ENCODE measurements around the gene UIMC1. TPM values are rescaled to one million over a fixed set of nuclear protein-coding genes. Genes with fewer than 3 reads are reported as not detected.

Gene UIMC1
- total RNA-seq, 1 experiment from 2014 or later, result 41.2 TPM

DNA sequence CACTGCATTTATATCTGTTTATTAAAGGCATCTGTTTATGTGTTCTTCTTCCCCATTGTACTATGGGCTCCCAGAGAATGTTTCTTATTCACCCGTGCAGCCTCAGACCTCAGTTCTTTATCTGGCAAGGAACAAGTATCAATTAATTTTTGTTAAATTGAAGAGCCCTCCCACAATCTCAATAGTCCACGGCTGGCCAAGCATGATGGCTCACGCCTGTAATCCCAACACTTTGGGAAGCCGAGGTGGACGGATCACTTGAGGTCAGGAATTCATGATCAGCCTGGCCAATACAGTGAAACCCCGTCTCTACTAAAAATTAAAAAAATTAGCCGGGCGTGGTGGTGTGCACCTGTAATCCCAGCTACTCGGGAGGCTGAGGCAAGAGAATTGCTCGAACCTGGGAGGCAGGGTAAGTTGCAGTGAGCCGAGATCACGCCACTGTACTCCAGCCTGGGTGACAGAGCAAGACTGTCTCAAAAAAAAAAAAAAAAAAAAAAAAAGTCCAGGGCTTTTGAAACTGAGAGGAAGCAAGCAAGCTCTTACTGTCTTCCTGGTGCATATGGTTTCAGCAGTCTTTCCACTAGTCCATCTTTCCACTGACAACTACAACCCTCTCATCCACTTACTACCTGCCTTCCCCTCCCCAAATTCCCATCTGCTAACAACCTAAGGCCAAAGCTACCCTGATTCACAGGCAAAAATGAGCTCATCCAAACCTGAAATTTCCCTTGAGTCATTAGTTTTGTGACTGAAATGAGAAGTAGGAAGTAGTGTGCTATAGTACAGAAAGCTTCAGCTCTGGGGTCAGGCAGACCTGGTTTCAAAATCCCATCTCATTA, 105.1 kb downstream of the UIMC1 start:
- peaks cover 45% of the 10 kb centered on the region for H3K36me3 ChIP-seq
- no peak overlapping the region for H3K27ac ChIP-seq
- H3K4me1 ChIP-seq (replicated peaks), result no peaks in the 10 kb centered on the region
- H3K27me3 ChIP-seq (replicated peaks), result no peaks in the 10 kb centered on the region; the same call in 1 of the 2 replicates
- no peaks in the 10 kb centered on the region for H3K9me3 ChIP-seq (replicated peaks)
- no peak overlapping the region for H3K4me3 ChIP-seq
- DNase-seq (ENCODE audit: low read depth in 1 of 2, low spot score in 2 of 2), result peak in 1 of 2 experiments; percentile 36

DNA sequence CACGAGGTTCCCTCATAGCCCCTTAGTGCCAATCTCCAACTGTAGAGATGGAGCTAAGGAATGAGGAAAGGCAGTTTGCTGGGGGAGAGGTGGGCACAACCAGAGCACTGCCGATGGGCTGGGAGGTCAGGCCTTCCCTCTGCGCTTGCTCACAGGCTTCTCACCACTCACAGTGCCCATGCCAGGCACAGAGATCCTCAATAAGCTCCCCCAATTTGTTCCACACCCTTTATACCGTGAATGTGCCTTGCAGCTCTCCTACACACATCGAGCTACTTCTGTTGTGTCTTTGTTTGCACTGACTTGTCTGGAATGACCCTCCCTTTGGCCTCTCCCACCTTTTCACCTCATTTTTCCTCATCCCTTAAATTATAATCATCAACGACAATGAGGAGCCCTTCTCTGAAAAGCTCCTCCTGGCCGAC, 105.8 kb downstream of the UIMC1 start:
- Histone ChIP-seq H3K27ac (no peak overlapping the region), H3K4me3 (no peak overlapping the region), H3K27me3 (replicated peaks) (no peaks in the 10 kb centered on the region; the same call in 1 of the 2 replicates), H3K9me3 (replicated peaks) (no peaks in the 10 kb centered on the region), H3K36me3 (peaks cover 39% of the 10 kb centered on the region), H3K4me1 (replicated peaks) (no peaks in the 10 kb centered on the region)
- no peak for DNase-seq (ENCODE audit: low read depth in 1 of 2, low spot score in 2 of 2)

DNA sequence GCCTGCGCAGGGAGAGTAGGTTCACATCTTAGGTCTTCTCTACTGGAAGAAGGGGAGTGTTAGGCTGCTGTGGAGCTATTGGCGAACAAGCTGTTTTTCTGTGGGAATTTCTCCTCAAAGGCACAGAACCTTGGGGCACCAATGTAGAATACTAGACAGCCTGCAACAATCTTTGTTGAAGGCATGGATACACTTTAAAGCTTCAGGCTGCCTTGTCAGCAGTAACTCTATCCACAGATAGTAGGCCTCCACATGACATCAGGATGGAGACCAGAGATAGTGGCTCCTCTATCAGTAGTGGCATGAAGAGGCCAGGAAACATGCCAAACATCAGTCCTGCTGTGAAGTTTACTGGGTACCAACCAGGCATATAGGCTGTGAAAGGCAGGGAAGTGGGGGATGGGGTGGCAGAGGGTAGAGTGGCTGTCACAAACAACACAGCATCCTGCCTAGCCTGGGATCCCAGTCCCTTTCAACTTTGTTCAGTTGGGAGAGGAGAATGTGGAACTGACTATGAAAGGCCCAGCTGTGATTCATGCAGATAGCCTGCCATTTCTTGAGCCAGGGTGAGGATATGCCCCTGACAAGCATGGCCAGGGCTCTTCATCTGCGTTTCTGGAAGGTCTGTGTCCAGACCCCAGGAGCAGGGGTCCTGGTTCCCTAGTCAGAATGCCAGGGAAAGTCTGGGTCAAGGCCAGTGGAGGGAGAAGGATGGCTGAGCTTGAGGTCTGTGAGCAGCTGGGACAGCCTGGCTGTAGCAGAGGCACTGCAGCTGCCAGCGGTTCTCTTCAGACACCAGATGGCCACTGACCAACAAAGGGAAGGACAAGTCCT, 106.4 kb downstream of the UIMC1 start:
- H3K9me3 ChIP-seq (replicated peaks), result no peaks in the 10 kb centered on the region
- peaks cover 32% of the 10 kb centered on the region for H3K36me3 ChIP-seq
- no peaks in the 10 kb centered on the region; the same call in 1 of the 2 replicates for H3K27me3 ChIP-seq (replicated peaks)
- H3K27ac ChIP-seq, result no peak overlapping the region
- H3K4me1 ChIP-seq (replicated peaks), result no peaks in the 10 kb centered on the region
- no peak overlapping the region for H3K4me3 ChIP-seq
- DNase-seq (ENCODE audit: low read depth in 1 of 2, low spot score in 2 of 2), result peak in 1 of 2 experiments; percentile 44

DNA sequence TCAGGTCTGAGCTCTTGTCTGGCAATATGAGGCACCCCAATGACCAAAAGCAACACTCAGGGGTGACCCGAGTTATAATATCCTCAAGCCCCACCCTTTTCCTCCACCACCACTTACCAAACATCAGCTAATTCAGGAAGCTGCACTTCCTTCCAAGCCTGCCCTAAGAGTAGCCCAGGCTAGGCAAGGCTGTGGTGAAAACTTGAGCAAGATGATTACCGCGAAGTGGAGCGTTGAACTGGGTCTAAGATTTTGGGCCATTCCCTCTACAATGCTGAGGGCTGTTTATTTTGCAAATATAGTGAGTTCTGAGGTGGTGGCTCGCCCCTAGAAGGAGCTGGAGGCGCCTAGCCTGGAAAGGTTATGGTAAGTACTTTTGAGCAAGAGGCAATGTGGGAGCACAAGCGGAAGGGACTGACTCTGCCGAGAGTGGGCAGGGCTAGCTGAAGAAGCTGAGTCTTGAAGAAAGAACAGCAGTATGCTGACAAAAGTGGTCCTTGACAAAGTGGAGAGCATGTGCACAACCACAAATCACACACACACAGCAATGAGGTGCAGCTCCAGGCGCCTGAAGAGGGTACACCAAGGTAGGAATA, 107.2 kb downstream of the UIMC1 start, which contains the start of gene HK3:
TSS of gene HK3 (minus strand) at position 51 of the 596 bp plus-strand sequence. CDS start 3,187 bp downstream, outside the sequence.
- no peak within 1 kb of the TSS for H3K4me3 ChIP-seq
- H3K36me3 ChIP-seq, result peaks cover 25% of the 10 kb centered on the region
- no peaks in the 10 kb centered on the region for H3K9me3 ChIP-seq (replicated peaks)
- DNase-seq (ENCODE audit: low read depth in 1 of 2, low spot score in 2 of 2), result peak in 1 of 2 experiments; percentile 36
- H3K27me3 ChIP-seq (replicated peaks), result no peaks in the 10 kb centered on the region; the same call in 1 of the 2 replicates
- H3K4me1 ChIP-seq (replicated peaks), result no peaks in the 10 kb centered on the region
- no peak within 1 kb of the TSS for H3K27ac ChIP-seq

DNA sequence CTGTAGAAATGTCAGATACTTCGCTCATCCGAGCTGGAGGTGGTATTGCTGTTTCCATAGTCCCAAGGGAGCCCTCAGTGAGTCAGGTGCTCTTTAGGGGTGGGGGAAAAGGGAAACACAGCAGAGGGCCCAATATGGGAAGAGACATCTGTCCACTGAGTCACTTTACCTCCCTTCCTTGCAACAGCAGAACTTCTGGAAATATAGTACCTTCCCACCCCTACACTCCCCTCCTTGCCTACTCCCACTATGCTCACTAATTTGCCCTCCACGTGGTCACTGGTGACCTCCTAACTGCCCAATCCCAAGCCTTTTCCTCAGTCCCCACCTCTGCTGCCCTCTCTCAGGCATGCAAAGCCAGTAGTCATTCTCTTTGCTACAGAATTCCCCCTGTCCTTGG, 109.3 kb downstream of the UIMC1 start:
- H3K36me3 ChIP-seq, result peaks cover 4% of the 10 kb centered on the region; the same call in 1 of the 2 replicates

DNA sequence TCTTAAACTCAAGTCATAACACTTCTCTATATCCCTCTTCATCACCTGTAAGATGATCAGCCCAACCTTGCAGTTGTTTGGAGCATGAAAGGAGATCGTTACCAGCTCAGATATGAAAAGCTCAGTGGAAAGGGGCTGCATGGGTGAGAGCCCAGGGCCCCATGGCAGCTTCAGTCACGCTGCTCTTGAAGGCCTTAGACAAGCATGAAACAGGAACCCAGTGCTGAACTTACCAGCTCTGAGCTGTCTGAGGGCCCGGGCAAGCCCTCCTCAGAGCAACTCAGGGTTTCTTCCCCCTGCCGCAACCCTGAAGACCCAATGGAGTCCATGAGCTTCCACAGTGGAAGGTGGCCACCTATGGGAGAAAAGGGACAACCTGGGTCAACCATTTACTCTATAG, 110.7 kb downstream of the UIMC1 start:
- no peaks in the 10 kb centered on the region for H3K36me3 ChIP-seq

More for the DNA sequence above, 109.3 kb downstream of the UIMC1 start:
- H3K4me3 ChIP-seq, result no peak overlapping the region
- H3K27me3 ChIP-seq (replicated peaks), result peaks cover 5% of the 10 kb centered on the region
- DNase-seq (ENCODE audit: low read depth in 1 of 2, low spot score in 2 of 2), result peak in 1 of 2 experiments; percentile 23
- H3K4me1 ChIP-seq (replicated peaks), result no peaks in the 10 kb centered on the region
- H3K9me3 ChIP-seq (replicated peaks), result no peaks in the 10 kb centered on the region
- H3K27ac ChIP-seq, result no peak overlapping the region

DNA sequence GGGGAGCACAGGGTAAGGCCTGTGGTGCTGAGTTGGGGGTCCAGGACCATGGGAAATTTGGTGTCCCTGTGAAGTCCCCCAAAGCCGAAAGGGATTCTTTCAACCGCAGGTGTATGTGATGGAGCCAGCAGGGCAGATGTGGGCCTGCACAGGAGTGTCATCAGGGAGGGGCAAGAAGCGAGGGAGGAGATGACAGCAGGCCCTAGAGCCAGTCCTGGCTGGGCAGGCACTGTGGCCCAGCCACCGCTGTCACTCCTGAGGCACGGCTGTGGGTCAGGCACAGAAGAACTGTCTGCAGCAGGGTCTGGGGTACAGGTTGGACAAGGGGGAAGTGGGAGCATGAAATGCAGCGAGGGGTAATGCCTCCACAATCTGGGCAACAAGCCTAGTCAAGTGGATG, 112.3 kb downstream of the UIMC1 start:
- H3K27ac ChIP-seq, result no peak overlapping the region
- no peaks in the 10 kb centered on the region for H3K4me1 ChIP-seq (replicated peaks)
- no peaks in the 10 kb centered on the region for H3K36me3 ChIP-seq
- no peak overlapping the region for H3K4me3 ChIP-seq
- no peak for DNase-seq (ENCODE audit: low read depth in 1 of 2, low spot score in 2 of 2)
- peaks cover 11% of the 10 kb centered on the region for H3K27me3 ChIP-seq (replicated peaks)
- no peaks in the 10 kb centered on the region for H3K9me3 ChIP-seq (replicated peaks)

More for the DNA sequence above, 110.7 kb downstream of the UIMC1 start:
- Histone ChIP-seq H3K9me3 (replicated peaks) (no peaks in the 10 kb centered on the region), H3K27me3 (replicated peaks) (peaks cover 11% of the 10 kb centered on the region), H3K4me3 (no peak overlapping the region), H3K4me1 (replicated peaks) (no peaks in the 10 kb centered on the region), H3K27ac (no peak overlapping the region)
- DNase-seq (ENCODE audit: low read depth in 1 of 2, low spot score in 2 of 2), result peak in 1 of 2 experiments; percentile 27

DNA sequence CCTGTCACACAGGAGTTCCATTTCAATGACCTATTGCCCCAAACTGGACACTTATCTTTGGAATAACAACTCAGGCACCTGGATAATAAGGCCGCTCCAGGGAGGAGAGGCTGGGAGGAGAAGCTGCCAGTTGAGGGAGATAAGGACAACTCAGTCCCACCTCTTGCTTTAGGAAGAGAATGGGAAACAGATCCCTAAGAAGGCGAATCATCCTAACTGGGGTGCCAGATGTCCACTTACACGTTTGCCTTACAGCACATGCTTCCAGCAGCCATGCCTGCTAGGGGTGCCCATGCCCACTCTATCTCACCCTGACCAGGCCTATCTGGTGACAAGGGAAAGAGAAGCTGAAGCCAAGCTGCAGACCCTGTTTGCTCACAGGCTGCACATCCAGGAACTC, 113.9 kb downstream of the UIMC1 start:
- Histone ChIP-seq H3K36me3 (no peaks in the 10 kb centered on the region), H3K4me1 (replicated peaks) (no peaks in the 10 kb centered on the region), H3K27me3 (replicated peaks) (peaks cover 11% of the 10 kb centered on the region), H3K4me3 (no peak overlapping the region), H3K27ac (no peak overlapping the region), H3K9me3 (replicated peaks) (no peaks in the 10 kb centered on the region; the same call in 1 of the 2 replicates)
- peak in 1 of 2 experiments; percentile 35 for DNase-seq (ENCODE audit: low read depth in 1 of 2, low spot score in 2 of 2)

DNA sequence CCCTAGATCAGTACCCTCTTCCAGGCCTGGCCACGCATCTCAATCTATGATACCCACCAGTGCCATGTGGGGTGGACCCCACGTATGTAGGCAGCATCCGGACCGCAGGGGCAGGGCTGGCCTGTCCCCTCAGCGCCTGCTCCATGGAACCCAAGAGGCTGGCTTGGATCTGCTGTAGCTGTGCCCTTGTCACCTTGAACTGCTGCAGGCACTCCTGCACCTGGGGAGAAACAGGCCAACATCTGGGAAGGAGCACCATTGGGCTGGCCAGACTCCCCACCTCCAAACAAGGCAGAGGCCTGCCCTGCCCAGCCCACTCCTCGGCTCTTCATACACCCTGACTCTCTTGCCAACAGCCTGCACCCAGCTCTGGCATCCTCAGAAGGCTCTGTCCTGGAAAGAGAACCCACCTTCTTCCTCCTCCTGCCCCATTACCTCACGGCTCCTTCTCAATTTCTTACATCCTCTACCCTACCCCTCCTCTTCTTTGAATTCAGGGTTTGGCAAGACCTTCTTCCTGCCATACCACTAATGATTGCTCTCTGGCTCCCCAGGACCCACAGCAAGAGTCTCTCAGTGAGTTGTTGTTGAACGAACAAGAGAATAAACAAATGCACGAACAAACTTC, 115.1 kb downstream of the UIMC1 start:
- peak in 1 of 2 experiments; percentile 38 for DNase-seq (ENCODE audit: low read depth in 1 of 2, low spot score in 2 of 2)
- no peaks in the 10 kb centered on the region for H3K36me3 ChIP-seq
- H3K27me3 ChIP-seq (replicated peaks), result peaks cover 11% of the 10 kb centered on the region

DNA sequence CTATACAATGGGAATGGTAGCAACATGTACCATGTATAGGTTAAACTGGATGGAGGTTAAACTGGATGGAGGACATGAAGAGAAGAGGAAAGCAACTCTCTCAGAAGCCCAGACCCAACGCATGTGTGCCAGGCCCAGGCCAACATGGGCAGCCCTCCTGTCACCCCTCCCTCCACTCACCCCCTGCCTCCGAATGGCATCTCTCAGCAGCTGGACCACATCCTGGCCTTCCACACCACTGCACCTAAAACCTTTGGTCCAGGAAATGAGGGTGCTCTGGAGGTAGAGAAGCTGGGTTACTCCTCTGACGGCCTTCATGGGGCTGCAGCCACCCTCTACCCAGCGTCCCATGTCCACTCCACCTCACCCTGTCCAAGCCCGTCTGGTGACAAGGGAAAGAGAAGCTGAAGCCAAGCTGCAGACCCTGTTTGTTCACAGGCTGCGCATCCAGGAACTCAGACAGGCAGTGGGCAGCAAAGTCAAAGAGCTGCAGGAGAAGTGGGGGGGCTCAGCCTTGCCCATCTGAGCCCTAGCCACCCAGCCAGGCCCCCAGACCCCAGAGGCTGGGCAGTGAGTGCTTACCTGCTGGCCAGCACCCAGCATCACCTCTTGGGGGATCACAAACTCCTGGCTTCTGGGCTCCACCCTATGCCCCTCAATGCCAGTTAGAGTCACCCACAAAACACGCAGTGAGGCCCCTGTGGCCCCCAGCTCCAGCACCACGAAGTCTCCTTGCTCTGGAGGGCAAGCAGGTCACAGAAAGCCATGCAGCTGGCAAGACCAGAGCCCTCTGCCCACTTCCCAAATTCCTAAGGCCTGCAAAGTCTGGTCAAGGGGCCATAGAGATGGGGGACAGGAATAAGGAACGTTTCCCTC, 115.9 kb downstream of the UIMC1 start:
- no peak overlapping the region for H3K27ac ChIP-seq
- H3K9me3 ChIP-seq (replicated peaks), result no peaks in the 10 kb centered on the region; the same call in 1 of the 2 replicates
- H3K36me3 ChIP-seq, result no peaks in the 10 kb centered on the region
- peaks cover 15% of the 10 kb centered on the region for H3K27me3 ChIP-seq (replicated peaks)
- H3K4me1 ChIP-seq (replicated peaks), result no peaks in the 10 kb centered on the region
- H3K4me3 ChIP-seq, result no peak overlapping the region
- peak in 1 of 2 experiments; percentile 40 for DNase-seq (ENCODE audit: low read depth in 1 of 2, low spot score in 2 of 2)

More for the DNA sequence above, 115.1 kb downstream of the UIMC1 start:
- no peaks in the 10 kb centered on the region for H3K4me1 ChIP-seq (replicated peaks)
- H3K27ac ChIP-seq, result no peak overlapping the region
- no peak overlapping the region for H3K4me3 ChIP-seq
- no peaks in the 10 kb centered on the region; the same call in 1 of the 2 replicates for H3K9me3 ChIP-seq (replicated peaks)

DNA sequence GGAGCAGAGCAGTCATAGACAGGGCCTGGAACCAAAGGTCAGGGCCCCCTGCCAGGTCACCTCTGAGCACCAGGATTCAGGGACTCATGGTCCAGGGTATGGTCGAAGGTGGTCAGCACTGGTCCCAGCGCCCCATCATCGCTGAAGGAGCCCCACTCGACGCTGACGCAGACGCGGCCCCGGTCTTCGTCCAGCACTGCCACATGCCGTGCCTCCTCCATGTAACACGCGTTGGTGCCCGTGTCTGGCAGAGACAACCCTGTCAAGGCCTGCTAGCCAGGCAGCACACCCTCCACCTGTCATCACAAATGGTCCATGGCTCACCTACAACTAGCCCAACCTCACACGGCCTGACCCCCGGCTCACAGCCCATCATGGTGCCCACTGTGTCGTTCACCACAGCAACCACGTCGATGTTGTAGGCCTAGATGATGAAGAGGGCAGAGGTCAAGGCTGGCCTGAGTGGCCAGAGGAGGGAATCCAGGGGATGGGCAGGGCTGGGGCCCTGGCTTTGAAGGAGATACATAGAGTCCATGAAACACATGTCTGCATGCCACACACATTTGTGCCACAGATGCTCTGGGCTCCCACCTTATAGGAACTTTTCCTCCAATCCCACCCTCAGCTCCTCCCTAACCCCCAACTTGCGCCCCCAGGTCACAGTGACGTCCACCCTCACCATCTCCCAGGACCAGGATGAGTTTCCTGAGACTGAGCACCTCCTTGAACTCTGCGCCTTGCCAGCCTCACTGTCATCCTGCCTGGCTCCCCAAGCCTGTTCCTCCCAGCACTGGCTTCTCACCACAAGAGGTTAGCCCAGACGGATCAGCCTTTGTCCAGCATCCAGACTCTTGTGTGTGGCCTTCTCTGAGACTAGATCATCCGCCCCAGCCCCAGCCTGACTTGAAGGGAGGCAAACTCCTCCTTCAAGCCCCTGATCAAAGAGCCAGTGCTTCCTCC, 117.0 kb downstream of the UIMC1 start:
- H3K36me3 ChIP-seq, result no peaks in the 10 kb centered on the region
- peaks cover 24% of the 10 kb centered on the region for H3K27me3 ChIP-seq (replicated peaks)
- DNase-seq (ENCODE audit: low read depth in 1 of 2, low spot score in 2 of 2), result peak in 1 of 2 experiments; percentile 42
- no peak overlapping the region for H3K4me3 ChIP-seq
- no peaks in the 10 kb centered on the region for H3K4me1 ChIP-seq (replicated peaks)
- no peak overlapping the region for H3K27ac ChIP-seq
- H3K9me3 ChIP-seq (replicated peaks), result no peaks in the 10 kb centered on the region; the same call in 1 of the 2 replicates
